GM21786 (cell line): Measurements from ENCODE around the gene ZNF683.
"Not testable (repeated sequence)": the region's sequence is repeated elsewhere in the genome, so short reads cannot be mapped to it uniquely, and the experiment has no call there.

Experiments
- ATAC-seq: cut with Tn5 transposase; IDR thresholded peaks from one replicate; pipeline ENCODE4 v1.9.1; 2021; ENCODE audit not compliant: unreplicated experiment

ZNF683 gene

GRCh38 chr1:26385063-26385462, 12.5 kb upstream of the ZNF683 start:
- ATAC-seq = not testable (repeated sequence)

DNA sequence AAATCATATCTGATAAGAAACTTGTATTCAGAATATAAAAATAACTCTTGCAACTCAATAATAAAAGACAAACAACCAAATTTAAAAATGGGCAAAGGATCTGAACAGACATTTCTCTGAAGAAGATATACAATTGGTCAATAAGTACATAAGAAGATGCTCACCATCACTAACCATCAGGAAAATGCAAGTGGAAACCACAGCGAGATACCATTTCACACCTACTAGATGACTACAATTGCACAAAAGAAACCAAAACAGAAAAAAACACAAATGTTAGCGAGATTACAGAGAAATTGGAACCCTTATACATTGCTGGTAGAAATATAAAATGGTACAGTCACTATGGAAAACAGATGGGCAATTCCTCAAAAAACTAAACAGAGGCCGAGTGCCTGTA, 11.5 kb upstream of the ZNF683 start:
- ATAC-seq = no peak

DNA sequence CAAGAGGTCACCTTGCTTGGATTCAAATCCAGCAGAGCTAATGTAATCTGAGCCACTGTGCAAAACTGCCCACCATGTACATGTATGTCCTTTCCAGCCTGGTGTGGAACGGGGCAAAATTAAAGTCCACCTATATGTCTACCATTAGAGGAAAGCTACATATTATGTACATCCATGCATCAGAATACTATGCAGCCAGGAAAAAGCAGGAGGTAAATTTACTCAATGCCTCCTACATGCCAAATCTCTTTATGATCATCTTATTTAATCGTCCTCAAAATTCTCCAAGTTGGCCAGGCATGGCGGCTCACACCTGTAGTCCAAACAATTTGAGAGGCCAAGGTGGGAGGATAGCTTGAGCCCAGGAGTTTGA, 6.3 kb upstream of the ZNF683 start:
- no peak for ATAC-seq

DNA sequence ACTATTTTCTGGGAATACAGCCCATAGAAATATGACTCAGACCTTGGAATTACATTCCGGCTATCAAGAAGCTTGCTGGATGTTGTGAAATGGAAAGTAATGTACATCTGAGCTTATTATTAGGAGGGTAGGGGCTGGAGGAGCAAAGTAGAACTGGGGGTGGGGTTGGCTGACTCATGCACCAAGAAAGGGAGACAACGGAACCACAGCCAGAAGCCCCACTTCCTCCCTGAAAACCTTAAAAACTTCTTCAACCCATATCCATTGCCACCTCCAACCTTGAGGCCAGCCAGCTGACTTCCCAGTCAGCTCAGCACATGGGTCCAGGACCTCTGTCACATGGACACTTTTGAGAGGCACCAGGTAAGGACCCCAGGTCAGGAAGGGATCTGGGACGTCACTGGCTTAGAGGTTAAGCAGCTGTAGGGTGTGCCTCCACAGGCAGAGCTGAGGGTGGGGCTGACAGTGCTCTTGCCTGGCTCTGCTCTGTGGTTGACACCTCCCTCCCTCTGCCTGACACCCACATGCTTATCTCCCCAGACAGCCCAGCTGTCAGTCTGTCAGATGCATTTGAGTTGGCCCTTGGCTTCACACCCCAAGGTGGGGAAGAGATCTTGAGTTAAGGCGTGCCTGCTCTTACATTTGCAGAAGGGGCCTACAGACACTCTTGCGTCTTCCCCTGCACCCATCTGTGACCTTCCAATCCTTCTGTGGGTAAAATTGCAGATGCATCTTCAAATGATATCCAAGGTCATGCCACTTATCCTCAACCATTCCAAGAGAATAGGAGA, 5.7 kb upstream of the ZNF683 start:
- ATAC-seq = peak; percentile 53

DNA sequence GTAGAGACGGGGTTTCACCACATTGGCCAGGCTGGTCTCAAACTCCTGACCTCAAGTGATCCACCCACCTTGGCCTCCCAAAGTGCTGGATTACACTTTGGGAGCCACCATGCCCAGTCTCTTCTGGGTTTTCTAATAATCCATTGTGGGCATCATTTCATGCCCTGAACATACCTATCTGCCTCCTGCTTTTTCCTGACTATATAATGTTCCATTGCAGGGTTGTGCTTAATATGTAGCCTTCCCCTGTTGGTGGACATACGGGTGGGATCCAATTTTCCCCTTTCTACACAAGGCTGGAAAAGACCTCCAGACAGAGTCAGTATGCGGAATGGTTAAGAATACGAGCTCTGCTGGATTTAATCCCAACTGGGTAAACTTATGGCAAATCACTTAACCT, 3.5 kb upstream of the ZNF683 start:
- ATAC-seq = no peak

DNA sequence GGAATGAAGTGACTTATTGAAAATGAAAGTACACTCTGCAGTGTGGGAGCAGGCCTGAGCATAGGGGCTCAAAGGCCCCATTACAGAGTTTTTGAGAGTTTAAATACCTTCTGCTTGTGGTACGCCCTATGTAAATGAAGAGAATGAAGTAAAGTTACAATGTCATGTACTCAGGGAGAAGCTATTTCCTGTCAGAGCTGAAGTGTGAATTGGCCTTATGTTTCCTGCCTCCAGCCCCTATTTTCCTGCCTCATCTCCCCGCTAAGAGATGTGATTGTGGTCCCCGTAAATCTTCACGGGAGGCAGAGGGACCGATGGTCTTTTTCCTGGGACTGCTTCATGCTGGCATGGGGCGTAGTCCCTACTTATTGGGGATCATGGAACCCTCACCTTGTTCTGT, 2.5 kb upstream of the ZNF683 start:
- ATAC-seq = no peak

DNA sequence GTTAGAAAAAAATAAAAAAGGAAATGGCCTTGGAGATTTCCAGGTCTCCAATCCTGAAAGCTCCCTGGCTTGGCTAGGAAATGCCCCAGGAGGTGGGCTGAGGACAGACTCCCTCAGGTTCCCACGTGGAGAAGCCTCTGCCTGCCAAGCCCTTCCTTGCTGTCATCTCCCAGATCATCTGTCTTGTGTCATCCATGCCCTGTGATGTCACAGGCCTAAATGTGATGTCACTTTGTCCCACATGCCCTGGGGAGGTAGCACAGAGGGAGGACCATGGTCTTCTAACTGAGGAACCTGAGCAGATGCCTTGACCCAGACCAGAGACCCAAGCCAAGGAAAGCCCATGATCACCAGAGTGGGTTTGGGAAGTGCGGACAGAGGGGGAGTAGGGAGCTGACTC, 1.8 kb upstream of the ZNF683 start:
- not testable (repeated sequence) for ATAC-seq

DNA sequence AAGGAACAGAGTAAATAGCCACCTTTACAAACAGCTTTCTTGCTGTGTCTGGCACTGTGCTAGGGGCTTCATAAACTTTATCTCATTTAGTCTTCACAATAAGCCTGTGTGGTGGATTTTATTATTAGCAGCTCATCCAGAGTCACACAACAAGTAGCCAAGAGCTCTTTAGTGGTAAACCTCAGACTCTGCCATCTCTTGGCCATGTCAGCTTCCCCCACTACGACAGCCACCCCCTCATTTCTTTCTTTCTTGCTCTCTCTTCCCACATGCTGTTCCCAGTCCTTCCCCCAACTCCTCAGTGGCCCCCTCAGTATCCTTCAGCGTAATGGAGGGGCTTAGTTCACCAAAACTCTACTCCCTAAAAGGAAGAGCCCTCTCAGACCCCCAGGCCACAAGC, 1.2 kb upstream of the ZNF683 start:
- ATAC-seq = no peak

GRCh38 chr1:26373281-26373680, 731 bp upstream of the ZNF683 start:
- no peak for ATAC-seq

DNA sequence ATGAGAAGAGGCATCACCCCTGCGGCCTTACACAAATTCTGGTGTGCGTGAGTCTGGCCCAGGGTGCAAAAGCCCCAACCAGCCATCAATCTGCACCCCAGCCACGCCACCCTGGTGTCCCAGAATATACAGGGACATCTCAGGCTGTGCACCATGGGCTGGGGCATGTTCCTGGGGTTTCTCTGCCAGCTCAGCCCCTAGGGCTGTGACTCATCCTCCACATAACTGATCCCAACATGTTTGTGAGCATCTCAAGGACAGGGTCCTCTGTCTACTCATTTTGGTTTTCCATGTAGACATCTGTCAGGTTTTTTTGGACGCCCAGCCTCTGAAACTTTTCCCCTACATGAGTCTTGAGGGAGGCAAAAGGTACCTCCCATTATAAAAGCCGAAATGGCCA, 511 bp downstream of the ZNF683 start:
- no peak for ATAC-seq

DNA sequence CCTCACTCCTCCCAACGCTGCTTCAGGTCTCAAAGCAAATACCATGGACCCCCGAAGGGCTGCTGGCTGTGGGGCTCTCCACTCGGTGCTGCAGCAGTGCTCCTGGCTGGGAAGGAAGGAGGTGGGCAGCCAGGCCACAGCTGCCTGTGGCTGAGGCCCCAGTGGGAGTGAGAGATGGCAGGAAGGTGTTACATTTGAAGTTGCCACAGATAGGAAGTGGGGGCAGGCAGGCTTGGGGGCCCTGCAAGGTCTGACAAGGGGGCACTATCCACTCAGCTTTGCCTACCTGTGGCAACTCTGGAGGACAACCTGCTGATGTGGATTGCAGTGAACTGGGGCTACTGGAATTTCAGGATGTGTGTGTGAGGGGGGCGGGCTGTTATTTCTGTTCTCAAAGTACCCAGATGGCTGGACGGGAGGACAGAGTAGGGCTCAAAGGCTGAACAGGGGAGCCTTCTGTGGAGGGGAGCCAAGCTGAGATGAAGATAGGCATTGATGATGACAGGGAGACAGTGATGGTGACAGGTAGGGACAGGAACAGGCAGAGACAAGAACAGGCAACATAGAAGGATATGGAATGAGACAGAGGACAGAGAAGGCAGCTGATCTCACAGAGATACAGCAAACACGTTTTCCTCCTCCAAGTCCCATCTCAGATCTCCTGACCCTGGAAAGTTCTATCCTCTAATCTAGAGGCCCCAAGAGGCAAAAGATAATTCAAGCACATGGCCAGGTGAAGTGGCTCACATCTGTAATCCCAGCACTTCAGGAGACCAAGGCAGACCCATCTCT, 1.8 kb downstream of the ZNF683 start:
- no peak for ATAC-seq

DNA sequence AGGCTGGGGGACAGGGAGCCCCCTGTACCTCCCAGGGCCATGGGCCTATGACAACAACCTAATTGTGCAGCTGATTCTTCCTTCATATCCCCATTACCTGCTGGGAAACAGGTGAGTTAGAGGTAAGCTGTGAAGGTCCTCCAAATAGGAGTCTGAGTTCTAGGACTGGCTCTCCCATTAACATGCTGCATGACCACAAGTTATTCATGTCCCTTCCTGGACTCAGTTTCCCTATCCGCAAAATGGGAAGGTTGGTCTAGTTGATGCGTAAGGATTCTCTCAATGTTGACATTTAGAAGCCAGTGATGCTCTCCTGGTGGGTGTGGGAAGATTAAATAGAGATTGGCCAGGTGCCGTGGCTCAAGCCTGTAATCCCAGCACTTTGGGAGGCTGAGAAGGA, 4.1 kb downstream of the ZNF683 start:
- no peak for ATAC-seq

GRCh38 chr1:26368006-26368405, 4.5 kb downstream of the ZNF683 start:
- no peak for ATAC-seq

GRCh38 chr1:26367441-26367840, 5.1 kb downstream of the ZNF683 start:
- ATAC-seq = no peak

DNA sequence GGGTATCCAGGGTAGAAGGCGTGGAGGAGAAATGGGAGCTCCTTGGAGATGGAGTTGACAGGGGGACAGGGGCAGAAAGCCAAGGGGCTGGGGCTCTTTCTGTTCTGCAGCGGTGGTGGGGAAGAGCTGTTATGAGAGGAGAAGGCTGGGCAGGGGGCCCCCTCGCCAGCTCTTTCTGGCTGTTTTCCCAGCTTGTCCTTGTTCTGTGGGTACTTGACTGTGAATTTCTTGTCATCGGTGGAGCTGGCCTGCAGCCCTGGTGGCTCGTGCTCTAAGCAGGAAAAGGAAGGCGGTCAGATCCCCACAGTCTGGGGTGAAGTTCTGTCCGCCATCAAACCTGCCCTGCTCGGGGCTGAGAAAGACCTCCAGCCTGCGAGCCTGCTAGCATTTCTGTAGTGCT, 7.6 kb downstream of the ZNF683 start:
- no peak for ATAC-seq

GRCh38 chr1:26363549-26364448, 8.8 kb downstream of the ZNF683 start:
- ATAC-seq = no peak

DNA sequence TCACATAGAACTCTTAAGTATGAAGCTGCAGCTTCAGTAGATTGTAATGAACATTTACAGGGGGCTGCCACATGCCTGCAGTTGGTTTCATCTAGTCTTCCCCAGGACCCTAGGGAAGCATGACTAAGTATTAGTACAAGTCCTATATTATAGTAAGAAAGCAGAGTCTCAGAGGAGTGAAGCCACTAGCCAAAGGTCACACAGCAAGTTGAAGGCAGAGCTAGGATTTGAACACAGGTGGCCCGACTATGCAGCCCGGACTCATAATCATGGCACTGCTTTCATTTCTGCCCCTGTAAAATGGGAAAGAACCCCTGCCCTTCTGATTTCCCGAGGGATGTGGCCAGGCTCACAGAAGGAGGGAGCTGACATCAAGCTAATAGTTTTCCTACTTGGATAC, 10.2 kb downstream of the ZNF683 start:
- no peak for ATAC-seq

- ATAC-seq = no peak
Observed at GRCh38 chr1:26361605-26362122, 10.9 kb downstream of the ZNF683 start.

- no peak for ATAC-seq
Observed at GRCh38 chr1:26360807-26361604, 11.5 kb downstream of the ZNF683 start.

DNA sequence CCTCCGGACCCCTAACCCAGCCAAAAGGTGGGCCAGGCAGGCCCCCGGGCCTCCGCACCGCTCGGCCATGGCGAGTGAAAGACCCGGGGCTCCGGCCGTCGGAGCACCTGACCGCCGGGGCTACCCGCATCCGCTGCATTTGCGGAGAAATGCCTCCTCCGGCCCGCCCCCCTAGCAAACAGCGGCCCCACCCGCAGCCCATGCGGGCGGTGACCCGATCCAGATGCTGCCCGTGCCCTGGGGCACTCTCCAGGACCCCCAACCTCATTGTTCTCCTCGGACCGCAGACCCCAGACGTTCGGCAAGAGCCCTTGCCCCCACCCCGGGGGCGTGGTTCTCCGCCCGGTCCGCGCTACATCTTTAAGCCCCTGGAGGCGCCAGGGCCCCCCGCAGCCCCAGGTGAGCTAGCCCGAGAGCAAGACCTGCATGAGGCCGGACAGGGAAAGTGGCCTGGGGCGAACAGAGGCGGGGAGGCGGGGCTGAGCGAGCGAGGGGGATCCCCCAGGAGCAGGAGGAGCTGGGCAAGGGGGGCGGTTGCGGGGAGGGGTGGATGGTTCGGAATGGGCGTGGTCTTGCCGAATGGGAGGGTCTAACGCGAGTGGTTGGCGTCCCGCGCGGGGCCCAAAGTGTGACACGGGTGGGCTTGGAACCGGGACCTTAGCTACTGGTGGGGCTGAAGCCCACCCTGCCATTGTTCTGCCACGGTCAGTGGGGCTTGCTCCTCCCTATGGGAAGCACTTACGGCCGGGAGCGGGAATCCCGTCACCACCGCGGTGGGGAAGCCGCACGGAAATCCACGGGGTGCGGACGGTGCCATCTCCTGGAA, 12.4 kb downstream of the ZNF683 start:
- no peak for ATAC-seq
